Testis (tissue), 3 donors: Measurements from ENCODE around the gene TUBAL3. TPM values are rescaled to one million over a fixed set of nuclear protein-coding genes. Genes with fewer than 3 reads are reported as not detected.

ENCODE experiments used
- DNase-seq: peaks from one replicate; pipeline ENCODE4 v3.0.0-alpha.2; 2019
- H3K27ac ChIP-seq, 2 donors: fragments of 200-600 bp; sonication (generic); one replicate each; pipeline ENCODE4 v1.5.1; 2019
- H3K27me3 ChIP-seq: fragments of 200-600 bp; sonication (generic); one replicate; pipeline ENCODE4 v1.5.1; 2019
- H3K36me3 ChIP-seq: fragments of 200-600 bp; sonication (generic); one replicate; pipeline ENCODE4 v1.5.1; 2017; ENCODE audit warnings: low read depth; ENCODE audit errors: missing control alignments
- H3K4me1 ChIP-seq: fragments of 200-600 bp; sonication (generic); one replicate; pipeline ENCODE4 v1.5.1; 2019
- H3K4me3 ChIP-seq, 2 donors: fragments of 200-600 bp; sonication (generic); one replicate each; pipeline ENCODE4 v1.5.1; 2017 to 2019
- H3K9me3 ChIP-seq: fragments of 200-600 bp; sonication (generic); one replicate; pipeline ENCODE4 v1.5.1; 2017
- CTCF ChIP-seq, 3 experiments: fragments of 450-650 bp in 2 of 3; fragments of 200-600 bp in 1 of 3; sonication (generic) in 1 of 3; IDR thresholded peaks; one replicate each; pipeline ENCODE4 v1.5.1; 2016 to 2019; ENCODE audit warnings: antibody characterized with exemption in 3 of 3, mild to moderate bottlenecking in 2 of 3, moderate library complexity in 1 of 3
- POLR2A ChIP-seq: fragments of 450-650 bp; IDR thresholded peaks from one replicate; pipeline ENCODE4 v1.6.1; 2017; ENCODE audit warnings: antibody characterized with exemption, mild to moderate bottlenecking, moderate library complexity
- WGBS, 2 donors: methylation state at CpG; one replicate each; pipeline ENCODE4 v1.1.5; 2018; 5-methylcytosine and 5-hydroxymethylcytosine counted together
- intact Hi-C: fragments of 100-400 bp; cut with DNase I; formaldehyde crosslinking; loops from one replicate; pipeline ENCODE4 v1.15.1; 2023; ENCODE audit warnings: low total_unique reads
- polyA plus RNA-seq: library from polyadenylated mRNA; stranded (reverse); fragments of 350-450 nt; fragmentation: Illumina TruSeq; extraction: RNeasy Lipid Tissue Mini Kit (QIAGEN cat#74804); gene quantifications from one replicate; pipeline ENCODE4 v1.2.3, GENCODE V29; 2014; ENCODE audit warnings: low read depth, low replicate concordance; ENCODE audit not compliant: insufficient read depth
- total RNA-seq, 2 donors: library from RNA; depleted of rRNA; stranded (reverse); fragments of >200 nt; gene quantifications; one replicate each; pipeline ENCODE4 v1.2.3, GENCODE V29; 2016

Gene TUBAL3
- total and polyA plus RNA-seq, 3 donors from 2014 or later, result 0.93 to 5.3 (median 2.5) TPM

GRCh38 chr10:5434017-5434753 is 29.6 kb upstream of the TUBAL3 start:
- Histone ChIP-seq H3K36me3 (no peaks in the 10 kb centered on the region), H3K4me3 (no peak overlapping the region), H3K27ac (no peak overlapping the region), H3K27me3 (no peaks in the 10 kb centered on the region), H3K9me3 (no peaks in the 10 kb centered on the region), H3K4me1 (no peaks in the 10 kb centered on the region)
- 60 to 86% methylated on average over 3 of the region's 3 CpGs for WGBS, 2 donors
- intact Hi-C loops, result no loop called here
- TF ChIP-seq POLR2A, result no peak
- peak; percentile 35 to 61 (median 46) for TF ChIP-seq CTCF (IDR thresholded peaks at IDR 0.05)
- DNase-seq, result no peak

DNA sequence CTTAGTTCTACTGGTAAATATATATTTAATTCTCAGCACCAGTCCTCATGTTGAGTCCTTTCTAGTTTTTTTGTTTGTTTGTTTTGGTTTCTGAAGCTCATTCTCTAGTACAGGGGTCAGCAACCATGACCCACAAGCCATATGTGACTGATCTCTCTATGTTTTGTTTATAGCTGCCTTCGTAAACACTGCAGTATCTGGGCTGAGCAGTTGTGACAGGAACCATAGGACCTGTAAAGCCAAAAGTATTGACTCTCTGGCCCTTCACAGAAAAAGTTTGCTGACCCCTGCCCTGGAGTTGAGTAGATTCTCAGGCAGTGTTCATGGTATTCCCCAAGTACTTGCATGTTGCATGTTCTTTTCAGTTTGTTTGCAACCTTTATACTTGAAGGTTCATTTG is 28.6 kb upstream of the TUBAL3 start:
- H3K4me1 ChIP-seq, result no peaks in the 10 kb centered on the region
- H3K4me3 ChIP-seq, result no peak overlapping the region
- H3K27me3 ChIP-seq, result no peaks in the 10 kb centered on the region
- H3K36me3 ChIP-seq, result no peaks in the 10 kb centered on the region
- TF ChIP-seq CTCF (IDR thresholded peaks at IDR 0.05) (no peak), POLR2A (no peak)
- DNase-seq, result no peak
- no peaks in the 10 kb centered on the region for H3K9me3 ChIP-seq
- intact Hi-C loops, result no loop called here
- no peak overlapping the region for H3K27ac ChIP-seq
- WGBS, 2 donors, result 68 to 71% methylated on average over 1 of the region's 1 CpG

DNA sequence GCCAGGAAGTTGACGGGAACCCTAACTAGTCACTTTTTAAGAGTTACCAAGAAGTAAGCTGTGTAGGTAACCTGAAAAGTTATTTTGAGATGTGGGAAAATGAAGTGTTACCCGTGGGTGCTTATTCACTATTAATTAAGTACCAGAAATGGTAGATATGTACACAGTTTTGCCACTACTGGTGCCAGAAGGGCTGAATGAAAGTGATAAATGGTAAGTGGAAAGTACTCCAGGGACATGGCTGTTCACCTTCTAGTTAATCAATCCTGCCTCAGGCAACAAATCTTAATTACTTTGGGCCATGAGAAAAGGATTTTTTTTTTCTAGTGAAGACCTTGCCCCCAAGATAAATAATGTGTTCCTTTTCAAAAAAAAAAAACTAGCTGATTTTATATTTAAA is 23.5 kb upstream of the TUBAL3 start:
- TF ChIP-seq POLR2A (no peak), CTCF (IDR thresholded peaks at IDR 0.05) (no peak)
- WGBS, 2 donors, result 57 to 61% methylated on average over 2 of the region's 2 CpGs
- H3K27ac ChIP-seq, result no peak overlapping the region
- H3K4me1 ChIP-seq, result no peaks in the 10 kb centered on the region
- no peaks in the 10 kb centered on the region for H3K36me3 ChIP-seq
- intact Hi-C loops, result no loop called here
- H3K4me3 ChIP-seq, result no peak overlapping the region
- H3K9me3 ChIP-seq, result no peaks in the 10 kb centered on the region
- no peaks in the 10 kb centered on the region for H3K27me3 ChIP-seq
- DNase-seq, result no peak

DNA sequence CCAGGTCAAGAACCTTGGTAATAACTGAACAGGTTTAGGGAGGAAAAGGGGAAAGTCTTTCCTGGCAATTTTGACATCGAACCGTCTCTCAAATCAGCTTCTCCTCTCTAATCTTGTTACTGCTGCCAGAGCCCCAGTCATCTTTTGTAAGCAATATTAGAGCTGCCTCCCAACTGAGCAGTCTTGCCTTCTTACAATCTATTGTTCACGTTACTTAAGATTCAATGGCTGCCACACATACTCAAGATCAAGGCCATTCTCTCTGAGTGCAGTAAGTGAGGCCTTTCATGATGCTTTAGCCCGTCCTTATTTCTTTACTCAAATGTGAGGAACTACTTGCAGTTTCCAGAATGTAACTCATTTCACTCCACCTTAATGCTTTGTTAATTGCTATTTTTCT is 20.1 kb upstream of the TUBAL3 start:
- no peaks in the 10 kb centered on the region for H3K27me3 ChIP-seq
- DNase-seq, result no peak
- no peak overlapping the region for H3K4me3 ChIP-seq
- no peaks in the 10 kb centered on the region for H3K4me1 ChIP-seq
- TF ChIP-seq CTCF (IDR thresholded peaks at IDR 0.05), result no peak
- TF ChIP-seq POLR2A, result no peak
- 54 to 78% methylated on average over 3 to 4 of the region's 4 CpGs for WGBS, 2 donors
- intact Hi-C loops, result no loop called here
- H3K36me3 ChIP-seq, result no peaks in the 10 kb centered on the region
- H3K27ac ChIP-seq, result no peak overlapping the region
- no peaks in the 10 kb centered on the region for H3K9me3 ChIP-seq

GRCh38 chr10:5423771-5424170 is 19.1 kb upstream of the TUBAL3 start:
- H3K4me3 ChIP-seq, result no peak overlapping the region
- TF ChIP-seq CTCF (IDR thresholded peaks at IDR 0.05), result no peak
- no peak for TF ChIP-seq POLR2A
- 29 to 31% methylated on average over 2 of the region's 2 CpGs for WGBS, 2 donors
- no peaks in the 10 kb centered on the region for H3K36me3 ChIP-seq
- no peaks in the 10 kb centered on the region for H3K4me1 ChIP-seq
- no peaks in the 10 kb centered on the region for H3K9me3 ChIP-seq
- no peaks in the 10 kb centered on the region for H3K27me3 ChIP-seq
- intact Hi-C loops, result no loop called here
- DNase-seq, result no peak
- no peak overlapping the region for H3K27ac ChIP-seq
